HepG2 (cell line): ENCODE data around the gene PHRF1. TPM values are rescaled to one million over a fixed set of nuclear protein-coding genes. Genes with fewer than 3 reads are reported as not detected.

Experiments
- ELF4 ChIP-seq: sonication (generic); formaldehyde crosslinking; IDR thresholded peaks from 2 replicates; pipeline ENCODE4 v1.5.0; 2020; ENCODE audit warnings: missing genetic modification reagents, mild to moderate bottlenecking, moderate library complexity, borderline replicate concordance
- MED8 ChIP-seq: sonication (generic); formaldehyde crosslinking; IDR thresholded peaks from 2 replicates; pipeline ENCODE4 v1.8.1; 2023; ENCODE audit warnings: mild to moderate bottlenecking, missing genetic modification reagents; ENCODE audit not compliant: insufficient replicate concordance
- MLX ChIP-seq: IDR thresholded peaks from 2 replicates; pipeline ENCODE4 v1.6.1; 2016
- NFIB ChIP-seq: sonication (generic); formaldehyde crosslinking; IDR thresholded peaks from 2 replicates; pipeline ENCODE4 v1.9.0; 2021; ENCODE audit warnings: missing genetic modification reagents, mild to moderate bottlenecking, borderline replicate concordance
- RARA ChIP-seq: IDR thresholded peaks from 2 replicates; pipeline ENCODE4 v1.6.1; 2016; ENCODE audit warnings: missing genetic modification reagents, missing compliant biosample characterization
- SOX13 ChIP-seq, 3 experiments: fragments of 450-650 bp in 1 of 3; sonication (generic) in 1 of 3; formaldehyde crosslinking in 1 of 3; IDR thresholded peaks in 2 of 3; conservative IDR thresholded peaks in 1 of 3; 2 replicates each; pipeline versions ENCODE4 v1.5.0 to v1.6.1; 2016 to 2020; ENCODE audit warnings: antibody characterized with exemption in 1 of 3, mild to moderate bottlenecking in 1 of 3, missing compliant biosample characterization in 1 of 3, missing genetic modification reagents in 1 of 3, moderate library complexity in 1 of 3
- SP4 ChIP-seq: sonication (generic); formaldehyde crosslinking; IDR thresholded peaks from 2 replicates; pipeline ENCODE4 v1.8.1; 2023; ENCODE audit warnings: mild to moderate bottlenecking, missing genetic modification reagents
- SUZ12 ChIP-seq: fragments of 150-350 bp; IDR thresholded peaks from 2 replicates; pipeline ENCODE4 v1.6.1; 2014; ENCODE audit warnings: low read depth, low read length
- TFAP4 ChIP-seq: sonication (generic); IDR thresholded peaks from 2 replicates; pipeline ENCODE4 v1.6.1; 2016; ENCODE audit warnings: low read depth, borderline replicate concordance
- TRIM22 ChIP-seq: fragments of 450-650 bp; IDR thresholded peaks from 2 replicates; pipeline ENCODE4 v1.6.1; 2017
- ZNF350 ChIP-seq: sonication (generic); formaldehyde crosslinking; IDR thresholded peaks from 2 replicates; pipeline ENCODE4 v1.4.0; 2020; ENCODE audit warnings: mild to moderate bottlenecking, low read depth, missing genetic modification reagents, borderline replicate concordance
- ZNF713 ChIP-seq: sonication (generic); formaldehyde crosslinking; IDR thresholded peaks from 2 replicates; pipeline ENCODE4 v1.4.0; 2020; ENCODE audit warnings: mild to moderate bottlenecking, missing genetic modification reagents
- ZNF749 ChIP-seq: sonication (generic); formaldehyde crosslinking; IDR thresholded peaks from 2 replicates; pipeline ENCODE4 v1.8.0; 2022; ENCODE audit warnings: mild to moderate bottlenecking, missing genetic modification reagents, moderate library complexity, borderline replicate concordance
- ZSCAN31 ChIP-seq: sonication (generic); formaldehyde crosslinking; IDR thresholded peaks from 2 replicates; pipeline ENCODE4 v1.5.0; 2020; ENCODE audit warnings: low read depth, mild to moderate bottlenecking, missing genetic modification reagents
- ZSCAN9 ChIP-seq: IDR thresholded peaks from 2 replicates; pipeline ENCODE4 v1.6.1; 2016; ENCODE audit warnings: borderline replicate concordance
- polyA plus RNA-seq, 8 experiments: library from polyadenylated mRNA; depleted of rRNA in 3 of 8; stranded (reverse) in 7 of 8; unstranded in 1 of 8; fragments of >200 nt; fragmentation: Illumina TruSeq in 4 of 8; extraction: Trizol in 4 of 8; gene quantifications; 2 replicates each; pipeline versions ENCODE4 v1.2.1 to v1.2.3, GENCODE V29; 2011 to 2016; ENCODE audit warnings: low read depth in 4 of 8, missing spikeins in 1 of 8, mixed read lengths in 1 of 8; ENCODE audit not compliant: insufficient read depth in 1 of 8
- total RNA-seq, 5 experiments: library from RNA; depleted of rRNA; stranded (reverse); fragments of >200 nt; fragmentation: Illumina TruSeq; extraction: Trizol; gene quantifications; 2 replicates each; pipeline ENCODE4 v1.2.3, GENCODE V29; 2016; ENCODE audit warnings: low read depth in 1 of 5
- TF ChIP-seq, protein P1 (sequence below): sonication (generic); formaldehyde crosslinking; IDR thresholded peaks from 2 replicates; pipeline ENCODE4 v1.8.1; 2023; ENCODE audit warnings: missing genetic modification reagents, inconsistent platforms, borderline replicate concordance
- TF ChIP-seq, protein P2 (sequence below): sonication (generic); formaldehyde crosslinking; IDR thresholded peaks from 2 replicates; pipeline ENCODE4 v1.4.0; 2020; ENCODE audit warnings: missing genetic modification reagents

Gene PHRF1
- total and polyA plus RNA-seq, 2 of the 13 experiments (the other 11 are each of a cell fraction or from before 2014, with no cell fraction given), result 8.2 to 16.7 TPM

DNA sequence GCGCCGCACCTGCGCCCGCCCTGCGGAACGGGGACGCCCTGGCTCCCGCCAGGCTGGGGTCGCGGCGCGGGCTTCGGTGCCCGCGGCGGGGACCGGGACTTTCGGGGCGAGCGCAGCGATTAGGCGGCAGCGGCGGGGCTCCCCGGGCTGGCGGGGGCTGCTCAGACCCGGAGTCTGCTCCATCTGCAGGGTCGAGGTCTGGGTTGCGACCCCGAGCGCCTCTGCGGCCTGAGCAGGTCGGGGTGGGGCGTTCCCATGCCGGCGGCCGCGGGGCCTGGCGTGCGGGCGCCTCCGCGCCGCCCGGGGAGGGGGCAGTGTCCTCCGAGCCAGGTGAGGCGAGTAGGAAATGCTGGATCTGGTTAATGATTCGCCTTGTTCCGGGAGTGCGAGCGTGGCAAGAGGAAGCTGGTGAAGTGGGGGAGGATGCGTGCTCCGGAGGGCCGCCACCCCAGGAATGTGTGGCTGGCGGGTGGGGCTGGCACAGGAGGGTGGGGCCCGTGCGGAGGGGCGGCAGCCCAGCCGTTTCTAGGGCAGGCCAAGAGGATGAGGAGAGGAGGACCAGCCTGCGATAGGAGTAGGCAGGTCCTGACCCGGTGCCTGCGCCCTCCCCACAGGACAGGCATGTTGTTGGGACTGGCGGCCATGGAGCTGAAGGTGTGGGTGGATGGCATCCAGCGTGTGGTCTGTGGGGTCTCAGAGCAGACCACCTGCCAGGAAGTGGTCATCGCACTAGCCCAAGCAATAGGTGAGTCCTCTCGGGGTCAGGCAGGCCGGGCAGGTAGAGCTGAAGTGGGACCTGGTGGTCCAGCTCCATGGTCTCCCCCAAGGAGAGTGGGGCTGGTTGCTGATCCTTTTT lies 14.9 kb upstream of the PHRF1 start (continued):
- TF ChIP-seq, protein P1, sequence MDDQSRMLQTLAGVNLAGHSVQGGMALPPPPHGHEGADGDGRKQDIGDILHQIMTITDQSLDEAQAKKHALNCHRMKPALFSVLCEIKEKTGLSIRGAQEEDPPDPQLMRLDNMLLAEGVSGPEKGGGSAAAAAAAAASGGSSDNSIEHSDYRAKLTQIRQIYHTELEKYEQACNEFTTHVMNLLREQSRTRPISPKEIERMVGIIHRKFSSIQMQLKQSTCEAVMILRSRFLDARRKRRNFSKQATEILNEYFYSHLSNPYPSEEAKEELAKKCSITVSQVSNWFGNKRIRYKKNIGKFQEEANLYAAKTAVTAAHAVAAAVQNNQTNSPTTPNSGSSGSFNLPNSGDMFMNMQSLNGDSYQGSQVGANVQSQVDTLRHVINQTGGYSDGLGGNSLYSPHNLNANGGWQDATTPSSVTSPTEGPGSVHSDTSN (CRISPR knock-in tag), result no peak
- TF ChIP-seq TFAP4, result peak; percentile 68; the same call in 1 of the 2 replicates
- no peak for TF ChIP-seq SUZ12
- no peak for TF ChIP-seq ELF4 (CRISPR knock-in tag)
- no peak for TF ChIP-seq MED8
- TF ChIP-seq, protein P2, sequence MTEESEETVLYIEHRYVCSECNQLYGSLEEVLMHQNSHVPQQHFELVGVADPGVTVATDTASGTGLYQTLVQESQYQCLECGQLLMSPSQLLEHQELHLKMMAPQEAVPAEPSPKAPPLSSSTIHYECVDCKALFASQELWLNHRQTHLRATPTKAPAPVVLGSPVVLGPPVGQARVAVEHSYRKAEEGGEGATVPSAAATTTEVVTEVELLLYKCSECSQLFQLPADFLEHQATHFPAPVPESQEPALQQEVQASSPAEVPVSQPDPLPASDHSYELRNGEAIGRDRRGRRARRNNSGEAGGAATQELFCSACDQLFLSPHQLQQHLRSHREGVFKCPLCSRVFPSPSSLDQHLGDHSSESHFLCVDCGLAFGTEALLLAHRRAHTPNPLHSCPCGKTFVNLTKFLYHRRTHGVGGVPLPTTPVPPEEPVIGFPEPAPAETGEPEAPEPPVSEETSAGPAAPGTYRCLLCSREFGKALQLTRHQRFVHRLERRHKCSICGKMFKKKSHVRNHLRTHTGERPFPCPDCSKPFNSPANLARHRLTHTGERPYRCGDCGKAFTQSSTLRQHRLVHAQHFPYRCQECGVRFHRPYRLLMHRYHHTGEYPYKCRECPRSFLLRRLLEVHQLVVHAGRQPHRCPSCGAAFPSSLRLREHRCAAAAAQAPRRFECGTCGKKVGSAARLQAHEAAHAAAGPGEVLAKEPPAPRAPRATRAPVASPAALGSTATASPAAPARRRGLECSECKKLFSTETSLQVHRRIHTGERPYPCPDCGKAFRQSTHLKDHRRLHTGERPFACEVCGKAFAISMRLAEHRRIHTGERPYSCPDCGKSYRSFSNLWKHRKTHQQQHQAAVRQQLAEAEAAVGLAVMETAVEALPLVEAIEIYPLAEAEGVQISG (CRISPR knock-in tag), result peak; percentile 54; the same call in 1 of the 2 replicates
- 0 out of 2 replicates have a peak, but pooled peaks have one; percentile 44 for TF ChIP-seq RARA (CRISPR knock-in tag)
- no peak for TF ChIP-seq NFIB (CRISPR knock-in tag)
- no peak for TF ChIP-seq TRIM22
- TF ChIP-seq MLX, result no peak; the same call in 1 of the 2 replicates
- no peak for TF ChIP-seq ZNF350 (CRISPR knock-in tag)
- TF ChIP-seq ZSCAN9 (CRISPR knock-in tag), result peak; percentile 24; the same call in 1 of the 2 replicates
- TF ChIP-seq ZSCAN31, result no peak
- TF ChIP-seq SOX13 (IDR thresholded peaks at IDR 0.05), result no peak
- TF ChIP-seq SOX13 (CRISPR knock-in tag; conservative IDR thresholded peaks at IDR 0.05 in 1 of 2, IDR thresholded peaks at IDR 0.05 in 1 of 2), result peak in 1 of 2 experiments; percentile 33; a peak in 1 of 4 replicates
- TF ChIP-seq ZNF713 (CRISPR knock-in tag), result no peak
- TF ChIP-seq SP4 (CRISPR knock-in tag), result no peak
- no peak for TF ChIP-seq ZNF749
